ENCODE results near the gene GGPS1.
"Not testable (repeated sequence)": the region's sequence is repeated elsewhere in the genome, so short reads cannot be mapped to it uniquely, and the experiment has no call there.

GGPS1 gene
- total RNA-seq: 18.6 reads per million, percentile 45 among the genes with 10 or more reads in this experiment

- peak; percentile 98 for DNase-seq
These were observed at the start of gene GGPS1 for GRCh38 chr1:235328271-235329138. TSS of gene GGPS1 (plus strand) at chr1:235328570. CDS start at chr1:235335265, 6,695 bp downstream.

- DNase-seq: no peak
These were observed 49.5 kb upstream of the GGPS1 start for GRCh38 chr1:235278915-235279292.

- no peak for DNase-seq
These were observed 48.7 kb upstream of the GGPS1 start for GRCh38 chr1:235279694-235280093.

GRCh38 chr1:235280467-235280866, 47.9 kb upstream of the GGPS1 start:
- no peak for DNase-seq

DNA sequence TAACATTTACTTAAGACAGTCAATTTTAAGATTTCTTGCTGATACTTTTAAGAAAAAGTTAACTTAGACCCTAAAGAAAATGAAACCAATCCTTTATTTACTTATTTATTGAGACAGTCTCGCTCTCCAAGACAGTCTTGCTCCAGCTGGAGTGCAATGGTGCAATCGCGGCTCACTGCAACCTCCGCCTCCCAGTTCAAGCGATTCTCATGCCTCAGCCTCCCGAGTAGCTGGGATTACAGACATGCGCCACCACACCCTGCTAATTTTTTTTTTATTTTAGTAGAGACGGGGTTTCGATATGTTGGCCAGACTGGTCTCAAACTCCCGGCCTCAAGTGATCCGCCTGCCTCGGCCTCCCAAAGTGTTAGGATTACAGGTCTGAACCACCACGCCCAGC, 44.7 kb upstream of the GGPS1 start:
- DNase-seq: not testable (repeated sequence)

DNA sequence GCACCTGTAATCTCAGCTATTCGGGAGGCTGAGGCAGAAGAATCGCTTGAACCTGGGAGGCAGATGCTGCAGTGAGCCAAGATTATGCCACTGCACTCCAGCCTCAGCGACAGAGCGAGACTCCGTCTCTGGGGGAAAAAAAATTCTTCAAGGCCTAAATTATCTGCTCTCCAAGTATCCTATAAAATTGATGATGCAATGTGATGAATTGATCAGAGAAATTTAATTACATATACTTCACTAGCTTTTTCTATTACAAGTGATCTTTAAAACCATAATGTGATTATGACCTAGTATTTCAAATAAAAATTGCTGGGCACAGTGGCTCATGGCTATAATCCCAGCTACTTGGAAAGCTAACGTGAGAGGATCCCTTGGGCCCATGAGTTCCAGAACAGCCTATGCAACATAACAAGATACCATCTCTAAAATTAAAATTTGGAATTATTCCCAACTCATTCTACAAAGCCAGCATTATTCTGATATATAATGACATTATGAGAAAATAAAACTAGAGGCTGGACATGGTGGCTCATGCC, 44.1 kb upstream of the GGPS1 start:
- no peak for DNase-seq

DNA sequence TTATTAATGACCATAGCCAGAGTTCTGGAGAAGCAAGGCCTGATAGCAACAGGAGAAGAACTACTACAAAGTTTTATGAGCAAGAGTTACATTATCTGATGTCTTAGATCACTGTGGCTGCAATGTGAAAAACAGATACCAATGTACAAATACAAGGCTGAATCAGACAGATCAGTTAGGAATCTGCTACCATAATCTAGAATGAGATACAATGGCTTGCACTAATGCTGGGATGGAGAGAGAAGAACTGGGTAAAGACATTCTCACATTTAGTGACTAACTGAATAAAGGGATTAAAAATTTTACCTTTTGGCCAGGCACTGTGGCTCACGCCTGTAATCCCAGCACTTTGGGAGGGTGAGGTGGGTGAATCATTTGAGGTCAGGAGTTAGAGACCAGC, 41.7 kb upstream of the GGPS1 start:
- no peak for DNase-seq

GRCh38 chr1:235287208-235287882, 41.0 kb upstream of the GGPS1 start:
- DNase-seq: no peak

DNA sequence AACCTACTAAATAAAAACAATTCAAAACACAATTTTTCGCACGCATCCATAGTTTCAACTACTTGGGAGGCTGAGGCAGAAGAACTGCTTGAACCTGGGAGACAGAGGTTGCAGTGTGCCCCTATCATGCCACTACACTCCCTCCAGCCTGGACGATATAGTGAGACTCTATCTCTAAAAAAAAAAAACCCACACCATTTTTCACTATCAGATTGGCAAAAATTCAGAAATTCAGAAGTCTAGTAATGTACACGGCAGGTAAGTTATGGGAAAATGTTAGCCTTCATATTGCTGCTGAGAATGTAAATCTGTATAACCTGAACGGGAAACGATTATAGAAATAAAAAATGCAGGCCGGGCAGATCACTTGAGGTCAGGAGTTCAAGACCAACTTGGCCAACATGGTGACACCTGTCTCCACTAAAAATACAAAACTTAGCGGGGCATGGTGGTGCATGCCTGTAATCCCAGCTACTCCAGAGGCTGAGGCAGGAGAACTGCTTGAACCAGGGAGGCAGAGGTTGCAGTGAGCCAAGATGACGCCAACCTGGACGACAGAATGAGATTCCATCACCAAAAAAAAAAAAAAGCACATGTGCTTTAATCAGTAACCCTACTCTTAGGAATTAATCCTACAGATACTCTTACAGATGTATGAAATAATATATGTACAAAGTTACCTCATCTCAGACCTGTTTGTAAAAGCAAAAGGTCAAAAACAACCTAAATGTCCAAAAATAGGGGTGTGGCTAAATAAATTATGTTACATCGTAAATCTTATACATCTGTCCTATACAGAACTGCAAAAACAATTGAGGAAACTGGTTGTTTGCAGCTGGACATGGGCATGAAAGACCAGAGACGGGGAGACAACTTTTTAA, 38.3 kb upstream of the GGPS1 start:
- DNase-seq: no peak

DNA sequence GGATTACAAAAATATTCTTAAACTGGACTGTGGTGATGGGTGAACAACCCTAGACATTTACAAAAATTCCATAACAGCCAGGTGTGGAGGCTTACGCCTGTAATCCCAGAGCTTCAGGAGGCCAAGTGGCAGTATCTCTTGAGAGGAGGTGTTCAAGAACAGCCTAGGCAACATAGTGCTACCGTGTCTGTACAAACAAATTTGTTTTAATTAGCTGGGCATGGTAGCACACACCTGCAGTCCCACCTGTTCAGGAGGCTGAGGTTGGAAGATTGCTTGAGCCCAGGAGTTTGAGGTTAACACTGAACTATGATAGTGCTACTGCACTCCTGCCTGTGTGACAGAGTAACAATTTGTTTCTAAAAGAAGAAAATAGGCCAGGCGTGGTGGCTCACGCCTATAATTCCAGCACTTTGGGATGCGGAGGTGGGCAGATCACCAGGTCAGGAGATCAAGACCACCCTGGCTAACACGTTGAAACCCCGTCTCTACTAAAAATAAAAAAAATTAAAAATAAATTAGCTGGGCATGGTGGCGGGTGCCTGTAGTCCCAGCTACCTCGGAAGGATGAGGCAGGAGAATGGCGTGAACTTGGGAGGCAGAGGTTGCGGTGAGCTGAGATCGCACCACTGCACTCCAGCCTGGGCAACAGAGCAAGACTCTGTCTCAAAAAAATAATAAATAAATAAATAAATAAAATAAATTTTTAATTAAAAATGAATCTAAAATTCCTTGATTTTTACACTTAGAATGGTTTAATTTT, 37.4 kb upstream of the GGPS1 start:
- no peak for DNase-seq

DNA sequence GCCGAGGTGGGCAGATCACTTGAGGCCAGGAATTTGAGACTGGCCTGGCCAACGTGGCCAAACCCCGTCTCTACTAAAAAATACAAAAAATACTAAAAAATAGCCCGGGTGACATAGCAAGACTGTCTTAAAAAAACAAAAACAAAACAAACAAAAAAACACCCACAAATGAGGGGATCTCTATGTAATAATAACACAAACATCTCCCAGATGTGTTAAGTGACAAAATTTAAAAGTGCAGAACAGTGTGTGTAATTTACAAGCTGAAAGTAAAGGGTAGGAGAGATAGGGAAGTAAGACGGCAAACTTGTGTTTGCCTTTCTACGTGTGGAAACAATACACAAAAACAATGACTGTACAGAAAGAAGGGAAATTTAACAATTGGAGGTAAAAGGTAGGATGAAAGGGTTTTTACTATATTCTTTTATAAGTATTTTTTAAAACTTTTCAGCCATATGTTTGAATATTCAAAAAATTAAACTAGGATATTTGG, 36.7 kb upstream of the GGPS1 start:
- no peak for DNase-seq

GRCh38 chr1:235292790-235293189, 35.6 kb upstream of the GGPS1 start:
- no peak for DNase-seq

- no peak for DNase-seq
These were observed 34.9 kb upstream of the GGPS1 start for GRCh38 chr1:235293322-235293942.

GRCh38 chr1:235295902-235296350, 32.4 kb upstream of the GGPS1 start:
- DNase-seq: no peak

- DNase-seq: no peak
These were observed 31.6 kb upstream of the GGPS1 start for GRCh38 chr1:235296729-235297128.

DNA sequence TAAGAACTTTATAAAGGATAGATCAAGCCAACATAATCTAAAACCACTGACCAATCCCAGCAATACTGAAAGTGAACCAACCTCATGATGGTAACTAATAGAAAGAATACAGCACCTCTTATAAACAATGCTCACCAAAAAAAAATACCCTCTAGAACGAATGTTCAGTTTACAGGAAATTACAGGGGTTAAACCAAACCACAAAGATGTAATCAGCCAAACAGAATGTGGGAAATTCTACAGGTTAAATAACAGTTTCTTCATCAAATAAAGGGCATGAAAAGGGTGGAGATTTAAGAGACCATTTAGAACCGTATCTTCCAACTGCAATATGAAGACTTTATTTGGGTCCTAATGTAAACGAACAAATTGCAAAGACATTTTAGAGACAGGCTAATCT, 30.8 kb upstream of the GGPS1 start:
- DNase-seq: no peak

DNA sequence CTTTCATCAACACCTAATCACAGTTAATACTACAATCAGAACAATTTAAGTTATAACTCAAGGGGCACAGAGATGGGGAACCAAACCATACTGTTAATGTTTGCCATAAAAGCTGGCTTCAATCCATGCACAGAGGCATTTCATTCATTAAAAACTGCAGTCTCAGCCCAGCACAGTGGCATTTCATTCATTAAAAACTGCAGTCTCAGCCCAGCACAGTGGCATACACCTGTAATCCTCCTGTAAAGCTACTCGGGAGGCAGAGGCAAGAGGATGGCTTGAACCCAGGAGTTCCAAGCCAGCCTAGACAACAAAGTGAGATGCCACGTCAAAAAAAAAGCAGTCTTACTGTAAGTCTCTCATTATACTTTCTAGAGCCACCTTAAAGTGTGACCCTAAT, 29.6 kb upstream of the GGPS1 start:
- no peak for DNase-seq

DNA sequence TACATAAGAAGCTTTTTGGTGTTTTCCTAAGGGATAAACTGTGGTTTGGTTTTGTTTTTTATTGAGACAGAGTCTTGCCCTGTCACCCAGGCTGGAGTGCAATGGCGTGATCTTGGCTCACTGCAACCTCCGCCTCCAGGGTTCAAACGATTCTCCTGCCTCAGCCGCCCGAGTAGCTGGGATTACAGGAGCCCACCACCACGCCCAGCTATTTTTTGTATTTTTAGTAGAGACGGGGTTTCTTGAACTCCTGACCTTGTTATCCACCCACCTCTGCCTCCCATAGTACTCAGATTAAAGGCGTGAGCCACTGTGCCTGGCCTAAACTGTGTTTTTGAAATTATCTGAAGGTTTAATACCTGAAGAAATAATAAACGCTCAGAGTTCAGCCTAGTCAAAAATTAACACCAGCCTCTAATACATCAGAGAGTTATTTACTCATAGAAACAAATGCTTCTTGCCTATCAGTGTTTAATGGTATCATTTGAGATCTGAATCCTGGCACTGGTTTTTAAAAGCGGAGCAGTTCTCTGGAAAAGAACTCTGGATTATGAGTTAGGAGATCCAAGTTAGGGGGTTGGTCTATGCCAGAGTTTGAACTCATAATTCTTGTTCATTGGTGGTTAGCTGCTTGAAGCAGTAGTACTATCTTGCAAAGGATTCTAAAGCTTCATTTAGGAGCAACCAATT, 29.1 kb upstream of the GGPS1 start:
- no peak for DNase-seq

GRCh38 chr1:235302143-235302542, 26.2 kb upstream of the GGPS1 start:
- DNase-seq: no peak

All from effector CD4-positive, alpha-beta T cell (primary cell).